ENCODE results near the gene ROBO1. TPM values are rescaled to one million over a fixed set of nuclear protein-coding genes. Genes with fewer than 3 reads are reported as not detected.

The ROBO1 gene
- total and polyA plus RNA-seq, 12 donors, result 6.4 to 144 (median 43.9) TPM

DNA sequence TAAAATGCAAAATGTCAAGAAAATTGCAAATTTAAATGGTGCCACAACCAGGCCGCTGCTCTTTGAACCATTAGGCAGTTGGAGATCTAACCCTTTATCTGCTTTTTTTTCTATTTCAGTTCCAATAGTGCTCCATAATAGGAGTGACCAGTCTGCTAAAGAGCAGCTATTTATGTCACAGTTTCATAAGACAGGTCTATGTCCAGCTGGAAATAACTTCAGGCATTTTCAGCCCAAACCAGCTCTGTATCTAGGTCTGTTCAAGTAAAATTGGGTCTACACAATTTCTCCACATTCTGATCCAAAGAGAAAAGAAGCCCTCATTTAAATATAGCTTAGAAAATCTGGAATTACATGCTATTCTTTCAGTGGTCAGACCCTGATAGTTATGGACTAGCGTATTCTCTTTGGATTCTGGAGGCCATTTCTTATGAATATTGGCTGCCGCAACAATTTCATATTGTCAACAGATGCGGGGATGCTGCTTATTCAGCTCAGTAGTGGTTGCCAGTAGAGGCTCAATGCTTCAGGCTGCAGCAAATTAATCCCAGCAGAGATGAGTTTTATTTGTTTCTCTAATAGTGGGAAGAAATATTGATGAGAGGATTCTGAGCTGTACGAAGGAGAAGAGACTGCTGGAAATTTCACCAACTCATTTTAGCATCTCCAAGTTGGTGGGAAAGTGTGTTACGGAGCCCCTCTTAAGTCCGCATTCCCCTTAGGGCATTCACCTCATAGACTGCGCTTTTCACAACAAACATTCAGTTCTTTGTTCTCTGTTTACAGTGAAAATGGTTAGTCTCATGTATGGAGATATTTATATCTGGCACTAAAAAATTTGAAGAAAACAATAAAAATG is 887.0 kb downstream of the ROBO1 start:
- Histone ChIP-seq H3K9me3 (replicated peaks in 1 of 3) (peaks cover 0 to 7% (median 0%) of the 10 kb centered on the region in 3 donors), H3K27ac (no peak overlapping the region), H3K4me1 (replicated peaks in 1 of 2) (peaks cover 0 to 4% of the 10 kb centered on the region in 2 donors), H3K36me3 (replicated peaks in 1 of 2) (no peaks in the 10 kb centered on the region), H3K27me3 (no peaks in the 10 kb centered on the region), H3K4me3 (no peak overlapping the region)
- intact Hi-C loops (cut with DNase I), result no loop called here
- 85 to 94% (median 91%) methylated on average over 8 of the region's 8 CpGs for WGBS, 4 donors
- no peak for DNase-seq
- TF ChIP-seq, protein P1, sequence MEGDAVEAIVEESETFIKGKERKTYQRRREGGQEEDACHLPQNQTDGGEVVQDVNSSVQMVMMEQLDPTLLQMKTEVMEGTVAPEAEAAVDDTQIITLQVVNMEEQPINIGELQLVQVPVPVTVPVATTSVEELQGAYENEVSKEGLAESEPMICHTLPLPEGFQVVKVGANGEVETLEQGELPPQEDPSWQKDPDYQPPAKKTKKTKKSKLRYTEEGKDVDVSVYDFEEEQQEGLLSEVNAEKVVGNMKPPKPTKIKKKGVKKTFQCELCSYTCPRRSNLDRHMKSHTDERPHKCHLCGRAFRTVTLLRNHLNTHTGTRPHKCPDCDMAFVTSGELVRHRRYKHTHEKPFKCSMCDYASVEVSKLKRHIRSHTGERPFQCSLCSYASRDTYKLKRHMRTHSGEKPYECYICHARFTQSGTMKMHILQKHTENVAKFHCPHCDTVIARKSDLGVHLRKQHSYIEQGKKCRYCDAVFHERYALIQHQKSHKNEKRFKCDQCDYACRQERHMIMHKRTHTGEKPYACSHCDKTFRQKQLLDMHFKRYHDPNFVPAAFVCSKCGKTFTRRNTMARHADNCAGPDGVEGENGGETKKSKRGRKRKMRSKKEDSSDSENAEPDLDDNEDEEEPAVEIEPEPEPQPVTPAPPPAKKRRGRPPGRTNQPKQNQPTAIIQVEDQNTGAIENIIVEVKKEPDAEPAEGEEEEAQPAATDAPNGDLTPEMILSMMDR (IDR thresholded peaks at IDR 0.05), result no peak
- TF ChIP-seq POLR2A (IDR thresholded peaks at IDR 0.05), result no peak

DNA sequence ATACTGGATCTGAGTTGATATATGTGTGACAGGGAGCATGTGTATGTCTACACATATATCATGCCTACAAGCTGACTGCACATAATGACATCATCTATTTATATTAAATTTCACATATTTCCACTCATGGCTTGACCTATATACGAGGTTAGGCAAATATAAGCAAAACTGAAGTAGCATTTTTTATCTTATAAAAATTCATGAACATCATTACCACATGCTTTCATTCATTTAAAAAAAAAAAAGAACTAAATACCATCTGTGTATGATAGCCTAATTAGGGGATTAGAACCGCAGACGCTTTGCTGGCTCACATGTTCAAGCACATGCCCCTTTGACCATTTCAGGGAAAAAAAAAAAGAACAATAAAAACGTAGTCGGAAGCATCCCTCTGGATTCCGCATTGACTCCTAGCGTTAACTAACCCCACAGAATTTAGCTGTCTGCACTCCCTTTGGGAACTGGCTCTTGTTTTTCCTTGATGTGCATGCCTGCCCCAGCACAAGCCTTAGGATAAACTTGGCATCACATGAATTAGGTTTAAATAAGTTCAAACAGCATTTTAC is 888.4 kb downstream of the ROBO1 start:
- H3K9me3 ChIP-seq (replicated peaks in 1 of 3), result peaks cover 0 to 7% (median 0%) of the 10 kb centered on the region in 3 donors
- peaks cover 0 to 11% of the 10 kb centered on the region in 2 donors for H3K4me1 ChIP-seq (replicated peaks in 1 of 2)
- intact Hi-C loops (cut with DNase I), result no loop called here
- H3K36me3 ChIP-seq (replicated peaks in 1 of 2), result no peaks in the 10 kb centered on the region
- TF ChIP-seq, protein P1 (IDR thresholded peaks at IDR 0.05), result no peak
- no peak for TF ChIP-seq POLR2A (IDR thresholded peaks at IDR 0.05)
- H3K27me3 ChIP-seq, result no peaks in the 10 kb centered on the region
- 89 to 94% (median 90%) methylated on average over 7 of the region's 7 CpGs for WGBS, 4 donors
- no peak for DNase-seq
- H3K27ac ChIP-seq, result no peak overlapping the region
- H3K4me3 ChIP-seq, result no peak overlapping the region

GRCh38 chr3:78878789-78879188 is 889.0 kb downstream of the ROBO1 start:
- intact Hi-C loops (cut with DNase I), result no loop called here
- WGBS, 4 donors, result 29 to 52% (median 41%) methylated on average over 1 of the region's 1 CpG

DNA sequence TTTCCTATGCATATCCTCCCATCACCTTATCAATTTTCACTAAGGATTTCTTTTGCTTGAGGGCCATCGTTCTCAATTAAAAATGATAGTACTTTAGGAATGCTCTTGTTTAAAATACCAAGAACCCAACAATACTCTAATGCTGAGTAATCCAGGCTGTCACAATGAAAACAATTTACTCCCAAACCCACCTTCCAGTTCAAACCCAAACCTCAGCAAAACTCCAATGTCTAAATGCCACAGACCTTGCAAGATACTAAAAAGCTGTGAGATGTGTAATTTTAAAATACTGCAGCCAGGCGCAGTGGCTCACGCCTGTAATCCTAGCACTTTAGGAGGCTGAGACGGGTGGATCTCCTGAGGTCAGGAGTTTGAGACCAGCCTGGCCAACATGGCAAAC is 889.8 kb downstream of the ROBO1 start:
- TF ChIP-seq POLR2A (IDR thresholded peaks at IDR 0.05), result no peak
- TF ChIP-seq, protein P1 (IDR thresholded peaks at IDR 0.05), result no peak
- no peak for DNase-seq
- Histone ChIP-seq H3K27ac (no peak overlapping the region), H3K4me1 (replicated peaks in 1 of 2) (peaks cover 0 to 11% of the 10 kb centered on the region in 2 donors), H3K36me3 (replicated peaks in 1 of 2) (no peaks in the 10 kb centered on the region), H3K9me3 (replicated peaks in 1 of 3) (peaks cover 0 to 7% (median 0%) of the 10 kb centered on the region in 3 donors), H3K27me3 (no peaks in the 10 kb centered on the region), H3K4me3 (no peak overlapping the region)
- 92 to 96% (median 94%) methylated on average over 4 of the region's 4 CpGs for WGBS, 4 donors
- intact Hi-C loops (cut with DNase I), result no loop called here

More at GRCh38 chr3:78878789-78879188, 889.0 kb downstream of the ROBO1 start:
- H3K27me3 ChIP-seq, result no peaks in the 10 kb centered on the region
- no peak for TF ChIP-seq POLR2A (IDR thresholded peaks at IDR 0.05)
- TF ChIP-seq, protein P1 (IDR thresholded peaks at IDR 0.05), result no peak
- no peak overlapping the region for H3K4me3 ChIP-seq
- no peak overlapping the region for H3K27ac ChIP-seq
- no peak for DNase-seq
- H3K9me3 ChIP-seq (replicated peaks in 1 of 3), result peaks cover 0 to 7% (median 0%) of the 10 kb centered on the region in 3 donors
- H3K4me1 ChIP-seq (replicated peaks in 1 of 2), result peaks cover 0 to 11% of the 10 kb centered on the region in 2 donors
- H3K36me3 ChIP-seq (replicated peaks in 1 of 2), result no peaks in the 10 kb centered on the region
